Pons (tissue), 1 donor: ENCODE data around the gene IGIP.

Experiments used
- DNase-seq: peaks from one replicate; pipeline ENCODE4 v3.0.0-alpha.2; 2016; ENCODE audit warnings: low spot score

The IGIP gene

DNA sequence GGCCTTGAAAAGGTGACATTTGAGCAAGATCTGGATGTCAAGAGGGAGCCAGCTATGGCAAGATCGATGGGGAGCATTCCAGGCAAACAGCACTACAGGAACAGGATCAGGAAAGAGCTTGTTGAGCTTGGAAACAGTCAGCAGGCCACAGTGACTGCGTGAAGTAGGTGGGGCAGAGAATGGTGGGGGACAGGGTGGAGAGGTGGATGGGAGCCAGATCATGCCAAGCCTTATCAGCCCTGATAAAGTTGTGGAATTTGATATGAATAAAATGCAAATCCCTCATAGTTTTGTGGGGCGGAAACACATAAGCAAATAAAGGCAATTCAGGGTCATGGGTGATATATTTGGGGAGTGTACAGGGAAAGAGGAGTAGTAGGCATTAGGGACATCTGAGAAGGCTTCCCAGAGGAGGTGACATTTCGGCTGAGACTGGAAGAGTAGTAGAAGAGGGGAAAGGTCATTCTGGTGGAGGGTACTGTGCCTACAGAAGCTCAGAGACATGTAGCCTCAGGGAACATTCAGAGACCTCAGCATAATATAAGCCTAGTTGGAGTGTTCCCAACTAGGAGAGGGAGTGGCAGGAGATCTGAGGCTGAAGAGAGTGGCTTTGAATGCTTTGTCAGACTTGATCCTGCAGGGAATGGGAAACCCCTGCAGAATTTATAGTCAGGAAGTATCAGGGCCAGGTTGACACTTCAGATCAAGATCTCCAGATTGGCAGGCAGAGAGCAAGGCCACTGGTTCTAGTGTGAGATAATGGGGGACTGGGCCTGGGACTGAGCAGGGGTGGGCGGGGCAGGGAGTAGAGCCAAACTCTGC lies 39.6 kb downstream of the IGIP start:
- DNase-seq: no peak

DNA sequence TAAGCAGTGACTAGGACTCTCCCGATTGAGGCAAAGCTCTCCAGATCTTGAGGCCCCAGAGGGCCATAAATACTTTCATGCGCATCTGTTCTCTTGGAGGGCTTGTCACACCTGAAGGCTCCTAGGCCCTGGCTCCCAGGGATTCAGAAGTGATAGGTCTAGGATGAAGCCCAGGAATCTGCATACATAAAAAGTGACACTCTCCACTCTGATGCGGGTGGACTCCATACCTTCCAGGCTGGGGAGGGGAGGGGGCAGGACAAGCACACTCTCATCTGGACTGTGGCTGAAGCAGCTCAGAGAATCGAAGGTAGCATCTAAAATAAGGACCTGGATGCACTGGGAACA lies 40.2 kb downstream of the IGIP start:
- no peak for DNase-seq

- DNase-seq: peak; percentile 30
These were observed 41.2 kb downstream of the IGIP start for GRCh38 chr5:140166911-140167310.

- no peak for DNase-seq
These were observed 42.6 kb downstream of the IGIP start for GRCh38 chr5:140168371-140168770.

GRCh38 chr5:140169410-140169809 lies 43.7 kb downstream of the IGIP start:
- DNase-seq: no peak

GRCh38 chr5:140172483-140172882 lies 46.7 kb downstream of the IGIP start:
- no peak for DNase-seq

DNA sequence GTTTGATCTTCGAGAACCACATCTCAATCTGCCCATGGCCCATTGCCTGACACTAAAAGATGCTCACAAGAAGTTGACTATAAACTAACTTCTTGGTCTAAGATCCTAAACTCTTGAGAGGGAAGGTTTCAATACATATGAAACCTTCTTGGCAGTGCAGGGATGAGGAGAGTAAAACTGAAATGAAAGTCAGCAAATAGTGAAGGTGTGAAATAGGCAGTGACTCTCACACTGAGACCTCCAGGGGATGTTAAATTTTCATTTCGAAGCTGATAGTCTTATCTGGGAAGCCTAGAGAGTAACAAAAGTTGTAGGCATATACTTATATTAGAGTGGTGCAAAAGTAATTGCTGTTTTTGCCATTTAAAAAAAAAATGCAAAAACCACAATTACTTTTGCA lies 48.3 kb downstream of the IGIP start:
- no peak for DNase-seq

GRCh38 chr5:140174465-140175366 lies 49.0 kb downstream of the IGIP start, which contains the start of gene CYSTM1:
TSS of gene CYSTM1 (plus strand) at chr5:140175188. CDS start at chr5:140194466, 19,278 bp downstream.
- DNase-seq: peak; percentile 93

DNA sequence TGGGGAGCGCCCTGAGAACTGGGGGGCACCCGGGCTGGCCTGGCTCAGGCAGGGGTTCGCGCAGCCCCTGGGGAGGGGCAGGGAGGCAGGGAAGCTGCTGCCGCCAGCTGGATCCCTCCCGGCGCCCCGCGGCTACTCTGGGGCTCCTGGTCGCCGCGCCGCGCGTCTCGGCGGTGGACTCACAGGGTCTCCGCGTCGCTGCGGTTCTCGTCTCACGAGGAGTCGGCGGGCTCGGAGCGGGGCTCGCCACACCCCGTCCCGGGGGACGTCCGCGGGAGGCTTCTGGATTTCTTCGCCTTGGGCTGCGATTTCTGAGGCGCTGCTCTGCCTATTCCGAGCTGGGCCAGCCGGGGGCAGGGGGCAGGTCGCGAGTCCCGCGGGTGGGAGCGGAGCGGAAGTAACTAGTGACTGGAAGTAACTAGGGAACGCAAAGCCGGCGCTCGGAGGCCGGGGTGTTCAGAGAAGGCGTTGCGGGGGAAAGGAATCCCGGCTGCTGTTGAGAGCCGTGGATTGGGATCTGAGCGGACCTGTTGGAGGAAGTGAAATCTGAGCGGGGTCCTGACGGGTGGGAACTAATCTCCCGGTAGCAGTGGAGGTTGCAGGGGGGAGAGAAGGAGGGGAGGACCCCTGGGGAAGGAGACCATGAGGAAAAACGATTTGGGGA lies 49.8 kb downstream of the IGIP start:
- peak; percentile 34 for DNase-seq

DNA sequence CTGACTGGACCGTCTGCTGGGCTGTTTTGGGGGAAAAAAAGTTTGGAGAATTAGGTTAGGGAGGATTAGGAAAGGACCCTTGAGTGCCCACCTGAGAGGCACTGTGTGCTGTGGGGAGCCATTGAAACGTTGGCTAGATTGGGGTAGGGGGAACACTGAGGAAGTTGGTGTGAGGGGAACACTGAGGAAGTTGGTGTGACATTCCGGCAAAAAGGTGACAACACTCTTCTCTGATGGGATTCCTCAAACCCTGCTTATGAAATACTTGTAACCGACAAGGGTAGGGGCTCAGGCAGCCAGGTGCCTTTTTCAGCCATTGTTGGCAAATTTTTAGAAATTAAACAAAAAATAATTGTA lies 50.3 kb downstream of the IGIP start:
- DNase-seq: no peak

DNA sequence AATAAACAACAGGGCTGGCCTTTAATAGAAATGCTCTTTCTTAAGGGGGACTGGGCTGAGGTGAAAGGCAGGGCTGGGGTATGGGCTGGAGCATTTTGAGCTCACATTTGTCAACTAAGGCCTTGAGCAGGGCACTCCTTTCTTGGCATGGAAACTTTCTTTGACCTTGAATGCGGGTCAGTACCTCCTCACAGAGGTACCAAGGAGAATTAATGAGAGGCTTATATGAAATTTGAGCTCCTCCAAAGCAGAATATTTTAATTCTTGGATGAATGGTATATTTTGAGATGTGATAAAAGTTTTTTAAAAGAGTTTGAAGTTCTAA lies 52.3 kb downstream of the IGIP start:
- DNase-seq: no peak

- no peak for DNase-seq
These were observed 52.9 kb downstream of the IGIP start for GRCh38 chr5:140178482-140179116.
